ENCODE results near the gene LMF1. TPM values are rescaled to one million over a fixed set of nuclear protein-coding genes. Genes with fewer than 3 reads are reported as not detected.

Gene LMF1
- total RNA-seq, 1 experiment from 2014 or later, result 12.8 TPM

DNA sequence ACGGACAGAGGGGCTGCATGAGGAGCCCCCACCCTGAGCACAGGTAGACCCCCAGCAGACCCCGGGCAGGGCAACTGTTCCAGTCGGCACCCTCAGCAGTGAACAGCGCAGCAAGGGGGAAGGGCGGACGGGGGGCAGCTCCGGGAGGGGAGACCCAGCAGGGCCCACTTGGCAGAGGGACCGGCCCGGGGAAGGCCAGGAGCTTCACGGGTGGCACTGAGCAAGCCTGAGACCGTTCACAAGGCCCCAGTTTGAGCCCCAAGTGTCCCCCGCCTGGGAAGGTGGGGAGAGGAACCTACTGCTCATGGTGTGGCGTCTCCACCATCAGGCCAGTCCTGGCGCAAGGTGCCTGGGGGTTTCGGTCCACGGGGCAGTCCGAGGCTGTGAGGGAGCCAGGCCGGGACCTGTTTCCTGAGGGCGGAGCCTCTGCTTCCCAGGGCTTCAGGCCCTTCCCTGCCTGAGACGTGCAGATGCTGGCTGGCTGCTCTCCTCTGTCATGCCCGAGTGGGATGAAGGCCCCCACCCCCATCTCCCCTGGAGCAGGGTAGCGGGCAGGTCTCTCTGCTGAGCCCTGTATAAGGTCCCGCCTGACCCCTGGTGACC lies 115.9 kb downstream of the LMF1 start:
- Histone ChIP-seq H3K27me3 (ENCODE audit: insufficient read depth, low read length) (no peaks in the 10 kb centered on the region), H3K27ac (ENCODE audit: low read depth, low read length) (no peak overlapping the region), H2AFZ (ENCODE audit: low read depth, low read length, poor library complexity, severe bottlenecking) (no peak overlapping the region), H3K4me1 (ENCODE audit: control insufficient read depth in 1 of 2, insufficient read depth in 2 of 2, low read length in 2 of 2) (no peaks in the 10 kb centered on the region), H4K20me1 (ENCODE audit: insufficient read depth) (no peaks in the 10 kb centered on the region), H3K9ac (ENCODE audit: low read length) (no peak overlapping the region), H3K79me2 (ENCODE audit: insufficient read depth, low read length) (no peaks in the 10 kb centered on the region), H3K4me2 (ENCODE audit: low read length) (no peak overlapping the region), H3K36me3 (ENCODE audit: control insufficient read depth in 1 of 2, insufficient read depth in 2 of 2, low read length in 2 of 2) (no peaks in the 10 kb centered on the region), H3K9me2 (ENCODE audit: insufficient read depth) (no peaks in the 10 kb centered on the region), H3K9me3 (ENCODE audit: control insufficient read depth in 1 of 2, insufficient read depth in 1 of 2, low read depth in 1 of 2, low read length in 2 of 2) (peaks cover 5 to 24% of the 10 kb centered on the region in 2 experiments; a peak in 2 of 4 replicates), H3K4me3 (replicated peaks in 1 of 2; ENCODE audit: low read depth in 1 of 2, low read length in 2 of 2) (no peak overlapping the region)
- intact Hi-C loops (cut with micrococcal nuclease), result no loop called here
- ATAC-seq (no peak), DNase-seq (ENCODE audit: low read depth, low spot score) (no peak)
- ChIA-PET POLR2A (no interaction called here), RAD21 (ENCODE audit: low non-redundant PET in 1 of 2, low total read pairs in 2 of 2, uncharacterized antibody in 2 of 2, unreplicated experiment in 2 of 2) (no interaction called here), CTCF (no interaction called here)
- BruUV-seq (replicated peaks), result no TSS peak
- no peak for TF ChIP-seq POLR2AphosphoS5 (IDR thresholded peaks at IDR 0.05; ENCODE audit: low read depth, low read length)
- no peak for TF ChIP-seq TCF7L2 (IDR thresholded peaks at IDR 0.05; ENCODE audit: borderline replicate concordance, extremely low read depth, insufficient read depth, insufficient read length)
- no peak for TF ChIP-seq CTCF (IDR thresholded peaks at IDR 0.05 in 2 of 3, conservative IDR thresholded peaks at IDR 0.05 in 1 of 3; ENCODE audit: borderline replicate concordance in 1 of 3, insufficient read depth in 1 of 3, low read depth in 2 of 3, low read length in 2 of 3)

GRCh38 chr16:853981-854807 lies 116.6 kb downstream of the LMF1 start:
- H3K9ac ChIP-seq (ENCODE audit: low read length), result no peak overlapping the region
- CTCF ChIA-PET, result no interaction called here
- H3K36me3 ChIP-seq (ENCODE audit: control insufficient read depth in 1 of 2, insufficient read depth in 2 of 2, low read length in 2 of 2), result no peaks in the 10 kb centered on the region
- no peak for DNase-seq (ENCODE audit: low read depth, low spot score)
- H3K79me2 ChIP-seq (ENCODE audit: insufficient read depth, low read length), result no peaks in the 10 kb centered on the region
- no peak overlapping the region for H3K4me2 ChIP-seq (ENCODE audit: low read length)
- no TSS peak for BruUV-seq (replicated peaks)
- RAD21 ChIA-PET (ENCODE audit: low non-redundant PET in 1 of 2, low total read pairs in 2 of 2, uncharacterized antibody in 2 of 2, unreplicated experiment in 2 of 2), result no interaction called here
- intact Hi-C loops (cut with micrococcal nuclease), result no loop called here
- POLR2A ChIA-PET, result no interaction called here
- ATAC-seq, result no peak
- no peaks in the 10 kb centered on the region for H4K20me1 ChIP-seq (ENCODE audit: insufficient read depth)
- H3K27me3 ChIP-seq (ENCODE audit: insufficient read depth, low read length), result no peaks in the 10 kb centered on the region
- no peaks in the 10 kb centered on the region for H3K9me2 ChIP-seq (ENCODE audit: insufficient read depth)
- H3K9me3 ChIP-seq (ENCODE audit: control insufficient read depth in 1 of 2, insufficient read depth in 1 of 2, low read depth in 1 of 2, low read length in 2 of 2), result peaks cover 5 to 25% of the 10 kb centered on the region in 2 experiments; a peak in 2 of 4 replicates
- H2AFZ ChIP-seq (ENCODE audit: low read depth, low read length, poor library complexity, severe bottlenecking), result no peak overlapping the region
- H3K27ac ChIP-seq (ENCODE audit: low read depth, low read length), result no peak overlapping the region
- no peak overlapping the region for H3K4me3 ChIP-seq (replicated peaks in 1 of 2; ENCODE audit: low read depth in 1 of 2, low read length in 2 of 2)
- H3K4me1 ChIP-seq (ENCODE audit: control insufficient read depth in 1 of 2, insufficient read depth in 2 of 2, low read length in 2 of 2), result no peaks in the 10 kb centered on the region
- no peak for TF ChIP-seq FOSL1 (IDR thresholded peaks at IDR 0.05; ENCODE audit: low read depth)
- TF ChIP-seq SIN3A (IDR thresholded peaks at IDR 0.05; ENCODE audit: low read depth), result no peak
- no peak for TF ChIP-seq YY1 (IDR thresholded peaks at IDR 0.05; ENCODE audit: extremely low read depth, insufficient replicate concordance, low read depth, low read length)
- no peak for TF ChIP-seq SRF (IDR thresholded peaks at IDR 0.05; ENCODE audit: low read depth)
- no peak for TF ChIP-seq POLR2A (IDR thresholded peaks at IDR 0.05; ENCODE audit: borderline replicate concordance, extremely low read depth, insufficient read depth, insufficient read length)
- TF ChIP-seq, protein P1, sequence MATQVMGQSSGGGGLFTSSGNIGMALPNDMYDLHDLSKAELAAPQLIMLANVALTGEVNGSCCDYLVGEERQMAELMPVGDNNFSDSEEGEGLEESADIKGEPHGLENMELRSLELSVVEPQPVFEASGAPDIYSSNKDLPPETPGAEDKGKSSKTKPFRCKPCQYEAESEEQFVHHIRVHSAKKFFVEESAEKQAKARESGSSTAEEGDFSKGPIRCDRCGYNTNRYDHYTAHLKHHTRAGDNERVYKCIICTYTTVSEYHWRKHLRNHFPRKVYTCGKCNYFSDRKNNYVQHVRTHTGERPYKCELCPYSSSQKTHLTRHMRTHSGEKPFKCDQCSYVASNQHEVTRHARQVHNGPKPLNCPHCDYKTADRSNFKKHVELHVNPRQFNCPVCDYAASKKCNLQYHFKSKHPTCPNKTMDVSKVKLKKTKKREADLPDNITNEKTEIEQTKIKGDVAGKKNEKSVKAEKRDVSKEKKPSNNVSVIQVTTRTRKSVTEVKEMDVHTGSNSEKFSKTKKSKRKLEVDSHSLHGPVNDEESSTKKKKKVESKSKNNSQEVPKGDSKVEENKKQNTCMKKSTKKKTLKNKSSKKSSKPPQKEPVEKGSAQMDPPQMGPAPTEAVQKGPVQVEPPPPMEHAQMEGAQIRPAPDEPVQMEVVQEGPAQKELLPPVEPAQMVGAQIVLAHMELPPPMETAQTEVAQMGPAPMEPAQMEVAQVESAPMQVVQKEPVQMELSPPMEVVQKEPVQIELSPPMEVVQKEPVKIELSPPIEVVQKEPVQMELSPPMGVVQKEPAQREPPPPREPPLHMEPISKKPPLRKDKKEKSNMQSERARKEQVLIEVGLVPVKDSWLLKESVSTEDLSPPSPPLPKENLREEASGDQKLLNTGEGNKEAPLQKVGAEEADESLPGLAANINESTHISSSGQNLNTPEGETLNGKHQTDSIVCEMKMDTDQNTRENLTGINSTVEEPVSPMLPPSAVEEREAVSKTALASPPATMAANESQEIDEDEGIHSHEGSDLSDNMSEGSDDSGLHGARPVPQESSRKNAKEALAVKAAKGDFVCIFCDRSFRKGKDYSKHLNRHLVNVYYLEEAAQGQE (IDR thresholded peaks at IDR 0.05; ENCODE audit: low read depth), result no peak
- TF ChIP-seq ATF3 (IDR thresholded peaks at IDR 0.05), result no peak
- no peak for TF ChIP-seq ZFX (IDR thresholded peaks at IDR 0.05)
- no peak for TF ChIP-seq JUND (IDR thresholded peaks at IDR 0.05)
- TF ChIP-seq EZH2 (IDR thresholded peaks at IDR 0.05), result no peak
- TF ChIP-seq TCF7L2 (IDR thresholded peaks at IDR 0.05; ENCODE audit: borderline replicate concordance, extremely low read depth, insufficient read depth, insufficient read length), result no peak

All from HCT116 (cell line).